Effector CD4-positive, alpha-beta T cell (primary cell): ENCODE measurements around the gene GEMIN5.
"Not testable (repeated sequence)": the region's sequence is repeated elsewhere in the genome, so short reads cannot be mapped to it uniquely, and the experiment has no call there.

Source experiments
- DNase-seq: peaks from one replicate; pipeline ENCODE4 v3.0.0-alpha.2; 2020

Gene GEMIN5

GRCh38 chr5:154943527-154943926, 5.5 kb upstream of the GEMIN5 start:
- no peak for DNase-seq

DNA sequence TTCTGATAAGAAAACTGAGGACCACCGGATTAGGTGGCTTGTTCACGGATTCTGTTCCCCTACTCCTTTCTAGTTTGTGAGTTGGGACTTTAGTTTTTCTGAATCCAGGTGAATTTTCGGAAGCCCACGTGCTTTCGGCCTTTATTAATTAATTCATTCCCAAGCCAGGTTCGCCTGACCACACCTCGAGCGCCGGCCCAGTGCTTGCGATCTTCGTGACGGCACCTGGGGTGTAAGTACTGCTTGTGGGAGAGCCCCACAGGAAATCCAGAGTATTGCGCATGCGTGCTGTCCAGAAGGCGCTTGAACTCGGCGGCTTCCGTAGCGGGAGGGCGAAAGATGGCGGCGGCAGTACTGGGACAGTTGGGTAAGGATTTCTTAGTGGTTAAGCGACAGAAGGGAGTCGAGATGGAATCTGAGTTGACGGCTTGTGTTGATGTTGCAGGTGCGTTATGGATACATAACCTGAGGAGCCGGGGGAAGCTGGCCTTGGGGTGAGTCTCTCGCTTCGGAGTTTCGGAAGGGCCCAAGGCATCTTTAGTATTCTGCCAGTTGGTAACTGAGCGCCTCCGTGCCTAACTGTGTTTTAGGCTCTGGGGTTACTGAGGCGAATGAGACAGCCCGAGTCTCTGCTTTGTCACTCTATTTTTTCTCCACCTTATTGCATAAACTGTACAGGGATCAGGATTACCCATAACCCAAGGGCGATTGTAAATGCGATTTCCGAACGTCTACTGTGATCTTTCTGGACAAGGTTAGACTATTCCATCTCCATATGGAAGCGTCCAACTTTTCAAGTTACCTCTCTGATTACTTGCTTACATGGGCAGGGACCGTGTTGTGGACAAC, 3.0 kb upstream of the GEMIN5 start, which contains the start of gene MRPL22:
Gene MRPL22, plus strand, starts transcription at position 302 of the 849 bp plus-strand sequence. Its CDS starts 38 bp downstream, at position 340.
- DNase-seq, result peak; percentile 94

DNA sequence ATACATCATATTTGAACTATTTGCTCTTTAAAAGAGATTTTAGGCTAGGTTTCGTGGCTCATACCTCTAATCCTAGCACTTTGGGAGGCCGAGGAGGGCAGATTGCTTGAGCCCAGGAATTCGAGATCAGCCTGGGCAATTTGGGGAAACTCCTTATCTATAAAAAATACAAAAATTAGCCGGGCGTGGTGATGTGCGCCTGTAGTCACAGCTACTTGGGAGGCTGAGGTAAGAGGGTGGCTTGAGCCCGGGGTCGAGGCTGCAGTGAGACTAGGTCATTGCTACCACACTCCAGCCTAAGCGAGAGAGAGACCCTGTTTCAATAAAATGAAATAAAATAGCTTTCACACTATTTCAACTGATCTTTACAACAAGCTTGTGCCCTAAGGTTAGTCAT, 2.4 kb upstream of the GEMIN5 start:
- DNase-seq, result no peak

DNA sequence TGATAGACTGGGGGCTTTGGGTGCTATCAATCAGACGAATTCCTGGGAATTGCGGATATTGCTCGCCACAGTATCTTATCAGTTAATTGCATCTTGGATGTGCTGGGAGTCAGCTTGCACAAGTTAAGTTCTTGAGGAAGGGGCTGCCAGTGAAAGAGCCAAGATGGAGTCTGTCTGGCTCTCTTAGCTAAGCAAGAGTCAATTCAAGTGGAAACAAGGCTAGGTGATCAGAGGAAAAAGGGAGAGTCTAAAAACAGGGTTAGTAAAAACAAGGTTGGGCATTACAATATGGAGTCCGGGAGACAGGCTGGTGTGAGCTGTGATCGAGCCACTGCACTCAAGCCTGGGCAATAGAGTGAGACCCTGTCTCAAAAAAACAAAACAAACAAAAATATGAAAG, 1.4 kb upstream of the GEMIN5 start:
- not testable (repeated sequence) for DNase-seq

DNA sequence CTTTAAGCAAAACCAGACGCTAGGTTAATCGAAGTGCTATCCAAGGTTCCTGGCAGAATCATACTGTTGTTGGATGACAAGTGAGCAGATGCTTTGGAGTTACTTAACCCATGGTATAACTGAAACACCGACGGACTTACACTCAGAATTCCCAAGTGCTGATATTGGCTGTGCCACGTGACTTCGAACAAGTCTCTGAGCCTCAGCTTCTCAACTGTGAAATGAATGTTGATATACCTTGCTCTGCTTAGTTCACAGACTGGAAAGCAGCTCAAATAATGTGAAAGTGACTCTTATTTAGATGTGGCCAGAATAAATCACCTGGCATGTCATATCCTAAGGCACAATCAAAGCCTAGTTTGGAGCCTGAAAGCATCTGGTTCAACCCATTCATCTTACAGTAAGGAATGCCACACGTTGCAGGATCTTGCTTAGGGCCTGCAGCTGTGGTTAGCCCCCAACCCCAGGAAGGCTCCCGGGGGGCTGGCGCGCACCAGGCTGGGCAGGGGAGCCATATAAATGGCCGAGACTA, 759 bp downstream of the GEMIN5 start:
- no peak for DNase-seq

DNA sequence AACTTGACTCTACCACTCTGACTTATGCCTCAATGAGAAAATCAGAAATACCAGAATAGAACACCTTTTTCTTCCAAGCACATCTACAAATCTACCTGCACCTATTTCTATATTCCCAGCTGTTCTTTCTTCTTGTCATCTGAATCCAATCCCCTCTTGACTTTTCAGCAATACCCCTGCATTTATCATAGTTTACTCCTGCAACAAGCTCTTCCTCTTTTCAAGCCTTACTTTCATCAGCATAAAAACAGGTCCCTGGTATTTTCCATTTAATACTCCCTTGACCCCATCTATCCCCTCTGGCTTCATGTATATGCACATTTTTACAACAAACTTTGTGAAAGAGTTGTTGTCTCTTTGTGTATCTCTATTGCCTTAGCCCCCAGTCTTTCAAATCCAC, 3.1 kb downstream of the GEMIN5 start:
- no peak for DNase-seq

- DNase-seq, result no peak
Observed at GRCh38 chr5:154933537-154933936, 4.5 kb downstream of the GEMIN5 start.

DNA sequence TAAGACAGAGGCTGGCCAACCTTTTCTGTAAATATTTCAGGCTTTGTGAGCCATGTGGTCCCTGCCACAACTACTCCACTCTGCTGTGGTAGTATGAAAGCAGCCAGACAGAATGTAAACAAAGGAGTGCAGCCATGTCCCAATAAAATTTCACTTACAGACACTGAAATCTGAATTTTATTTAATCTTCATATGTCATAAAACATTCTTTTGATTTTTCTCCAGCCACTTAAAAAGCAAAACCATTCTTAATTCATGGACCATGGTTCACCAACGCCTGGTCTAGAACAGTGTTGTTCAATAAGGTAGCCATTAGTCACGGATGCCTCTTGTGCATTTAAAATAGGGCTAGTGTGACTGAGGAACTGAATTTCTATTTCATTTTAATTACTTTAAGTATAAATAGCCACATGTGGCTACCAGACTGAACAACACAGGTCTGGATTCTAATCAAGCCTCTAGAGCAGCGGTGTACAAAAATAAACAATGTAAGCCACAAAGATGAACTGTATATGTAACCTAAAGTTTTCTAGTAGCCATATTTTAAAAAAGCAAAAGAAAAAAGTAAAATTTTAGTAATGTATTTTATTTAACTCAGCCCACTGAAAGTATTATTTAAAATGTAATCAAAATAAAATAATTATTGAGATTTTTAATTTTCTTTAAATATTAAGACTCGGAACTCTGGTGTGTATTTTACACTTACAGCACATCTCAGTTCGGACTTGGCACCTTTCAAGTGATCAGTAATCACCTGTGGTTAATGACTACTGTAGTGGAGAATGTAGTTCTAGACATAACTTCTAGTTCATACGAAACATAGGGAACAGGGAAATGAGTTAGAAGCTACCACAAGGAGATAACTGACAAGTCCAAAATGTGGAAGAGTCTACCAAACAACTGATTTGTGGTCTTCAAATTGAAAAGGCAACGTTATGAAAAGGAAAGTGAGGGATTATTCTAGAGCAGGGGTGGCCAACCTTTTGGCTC, 14.3 kb downstream of the GEMIN5 start:
- DNase-seq, result no peak

GRCh38 chr5:154917757-154918156, 20.3 kb downstream of the GEMIN5 start:
- no peak for DNase-seq

- no peak for DNase-seq
Observed at GRCh38 chr5:154916874-154917273, 21.1 kb downstream of the GEMIN5 start.

DNA sequence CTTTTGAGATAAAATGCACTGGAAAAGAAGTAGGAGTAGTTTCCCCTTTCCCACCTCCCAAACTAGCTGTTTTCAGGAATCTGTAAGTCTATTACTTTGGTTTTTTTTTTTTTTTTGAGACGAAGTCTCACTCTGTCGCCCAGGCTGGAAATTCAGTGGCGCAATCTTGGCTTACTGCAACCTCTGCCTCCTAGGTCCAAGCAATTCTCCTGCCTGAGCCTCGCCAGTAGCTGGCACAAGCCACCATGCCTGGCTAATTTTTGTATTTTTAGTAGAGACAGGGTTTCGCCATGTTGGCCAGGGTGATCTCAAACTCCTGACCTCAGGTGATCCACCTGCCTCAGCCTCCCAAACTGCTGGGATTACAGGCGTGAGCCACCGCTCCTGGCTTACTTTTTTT, 32.4 kb downstream of the GEMIN5 start:
- not testable (repeated sequence) for DNase-seq

DNA sequence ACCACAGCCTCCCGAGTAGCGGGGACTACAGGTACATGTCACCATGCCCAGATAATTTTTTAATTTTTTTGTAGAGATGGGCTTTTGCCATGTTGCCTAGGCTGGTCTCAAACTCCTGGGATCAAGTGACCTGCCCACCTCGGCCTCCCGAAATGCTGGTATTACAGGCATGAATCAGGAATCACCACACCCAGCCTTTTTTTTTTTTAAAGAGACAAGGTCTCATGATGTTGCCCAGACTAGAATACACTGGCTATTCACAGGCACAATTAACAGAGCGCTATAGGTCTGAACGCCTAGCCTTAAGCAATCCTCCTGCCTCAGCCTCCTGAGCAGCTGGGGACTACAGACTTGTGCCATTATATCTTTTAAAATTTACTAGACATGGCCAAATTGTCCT, 36.1 kb downstream of the GEMIN5 start:
- no peak for DNase-seq

GRCh38 chr5:154901276-154901675, 36.7 kb downstream of the GEMIN5 start:
- DNase-seq, result no peak

DNA sequence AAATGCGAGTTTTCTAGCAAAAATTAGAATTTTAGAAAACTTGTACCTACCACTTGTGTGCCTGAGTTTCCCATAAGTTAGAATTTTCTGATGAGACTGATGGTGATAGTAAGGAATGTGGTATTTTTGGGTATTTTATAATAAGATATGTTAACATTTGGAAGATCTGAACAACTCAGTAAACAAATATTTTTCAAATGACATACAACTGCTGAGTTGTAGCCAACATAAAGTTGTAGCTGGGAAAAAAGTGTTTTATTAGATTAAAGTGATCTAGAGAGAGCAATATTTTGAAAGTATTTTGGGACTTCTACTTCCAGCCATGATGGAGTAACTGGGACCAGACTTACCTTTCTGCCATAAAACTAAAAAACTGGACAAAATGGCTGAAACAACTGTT, 37.9 kb downstream of the GEMIN5 start:
- DNase-seq, result no peak

DNA sequence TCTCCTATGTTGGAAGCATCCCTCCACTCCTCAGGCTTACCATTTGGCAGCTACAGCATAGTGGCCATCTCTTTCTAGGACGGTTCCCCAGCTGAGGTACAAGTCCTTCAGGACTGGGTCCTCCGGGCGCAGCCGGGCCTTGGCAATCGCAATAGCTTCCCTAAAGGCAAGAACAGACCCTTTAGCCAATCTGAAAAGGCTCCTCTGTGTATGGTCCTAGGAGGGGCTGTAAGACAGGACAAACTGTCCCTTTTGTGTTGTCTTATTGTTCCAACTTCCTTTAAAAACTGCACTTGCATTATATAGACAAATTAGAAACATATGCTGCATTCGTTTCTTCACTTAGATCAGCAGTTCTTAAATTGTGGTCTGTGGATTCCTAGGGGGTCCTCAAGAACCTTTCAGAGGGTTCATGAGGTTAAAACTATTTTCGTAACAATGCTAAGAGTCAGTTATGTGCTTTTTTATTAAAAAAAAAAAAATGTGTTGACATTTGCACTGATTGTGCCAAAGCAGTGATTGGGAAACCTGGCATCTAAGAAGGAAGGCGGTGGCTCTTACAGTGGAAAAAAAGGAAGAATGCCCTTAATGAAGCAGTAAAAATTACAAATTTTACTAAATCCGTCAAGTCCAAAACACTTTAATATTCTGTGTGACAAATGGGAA, 38.7 kb downstream of the GEMIN5 start:
- no peak for DNase-seq

DNA sequence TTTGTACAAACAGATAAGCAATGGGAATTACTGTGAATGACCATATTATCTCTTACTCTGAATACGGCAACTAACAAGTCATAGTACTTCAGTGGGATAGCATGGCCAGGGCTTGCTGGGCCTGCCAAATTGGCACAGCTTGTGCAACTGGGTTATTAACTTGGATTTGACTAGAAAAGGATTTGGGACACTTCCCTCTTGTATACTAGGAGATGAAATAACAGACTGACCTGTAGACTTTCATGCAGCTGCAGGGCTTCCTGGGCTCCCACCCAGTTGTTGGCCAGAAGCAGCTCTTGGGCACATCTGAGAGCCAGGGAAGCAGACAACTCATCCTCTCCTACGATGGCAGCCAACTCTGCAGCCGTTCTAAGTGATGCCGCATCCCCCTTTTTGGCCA, 39.8 kb downstream of the GEMIN5 start:
- no peak for DNase-seq

- no peak for DNase-seq
Observed at GRCh38 chr5:154896562-154897165, 41.3 kb downstream of the GEMIN5 start.

GRCh38 chr5:154895606-154896561, 42.1 kb downstream of the GEMIN5 start:
- DNase-seq, result no peak

DNA sequence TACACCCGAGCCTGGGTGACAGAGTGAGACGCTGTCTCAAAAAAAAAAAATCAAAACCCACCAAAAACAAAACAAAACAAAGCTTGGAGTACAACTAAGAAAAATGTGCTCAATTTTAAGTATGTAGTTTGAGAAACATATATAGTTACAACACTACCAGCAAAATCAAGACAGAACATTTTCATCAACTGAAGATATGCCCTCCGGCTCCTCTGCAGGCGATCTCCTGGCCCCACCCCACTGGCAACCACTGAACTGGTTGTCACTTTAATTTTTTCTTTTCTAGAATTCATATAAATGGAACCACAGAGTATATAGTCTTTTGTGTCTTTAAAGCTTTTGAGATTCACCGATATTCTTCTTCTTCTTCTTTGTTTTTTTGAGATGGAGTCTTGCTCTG, 44.6 kb downstream of the GEMIN5 start:
- no peak for DNase-seq

DNA sequence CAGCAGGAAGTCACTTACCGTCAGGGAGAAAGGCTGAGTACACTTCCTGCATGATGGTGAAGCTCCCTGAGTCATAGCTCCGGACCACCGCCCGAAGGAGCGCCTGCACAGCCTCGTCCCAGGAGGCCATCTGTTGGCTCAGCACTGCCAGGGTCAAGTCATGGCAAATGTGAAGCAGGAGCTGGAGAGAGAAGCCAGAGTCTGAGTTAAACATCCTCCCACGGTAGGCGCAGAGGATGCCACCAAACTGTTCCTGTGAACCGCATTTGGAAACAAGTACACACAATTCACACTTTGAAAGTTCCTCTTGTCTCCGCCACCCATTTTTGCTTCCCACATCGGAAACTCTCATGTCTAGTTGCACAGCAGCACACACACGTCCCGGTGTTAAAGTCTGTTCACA, 45.6 kb downstream of the GEMIN5 start:
- DNase-seq, result no peak

DNA sequence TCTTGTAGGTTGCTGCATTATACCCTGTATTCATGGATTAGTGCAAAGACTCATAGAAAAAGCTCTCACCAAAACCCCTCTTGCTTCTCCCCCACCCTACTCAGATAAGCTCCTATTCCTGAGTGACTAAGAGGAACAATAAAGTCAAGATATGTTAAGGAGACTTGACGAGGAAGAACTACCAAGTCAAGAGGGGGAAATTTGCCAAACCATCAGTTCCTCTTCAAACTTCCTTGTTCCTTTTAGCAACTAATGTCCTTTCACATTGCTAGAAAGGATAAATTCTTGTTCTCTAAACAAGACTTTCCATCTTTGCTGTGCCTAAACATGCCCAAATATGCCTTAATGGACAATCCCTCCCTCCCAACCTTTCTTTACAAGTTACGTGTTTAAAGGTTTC, 52.6 kb downstream of the GEMIN5 start:
- no peak for DNase-seq
